ENCODE results near the gene E2F3. TPM values are rescaled to one million over a fixed set of nuclear protein-coding genes. Genes with fewer than 3 reads are reported as not detected.
"Not testable (repeated sequence)": the region's sequence is repeated elsewhere in the genome, so short reads cannot be mapped to it uniquely, and the experiment has no call there.

Gene E2F3
- total RNA-seq, 2 donors from 2014 or later: 6.5 to 12.4 TPM

DNA sequence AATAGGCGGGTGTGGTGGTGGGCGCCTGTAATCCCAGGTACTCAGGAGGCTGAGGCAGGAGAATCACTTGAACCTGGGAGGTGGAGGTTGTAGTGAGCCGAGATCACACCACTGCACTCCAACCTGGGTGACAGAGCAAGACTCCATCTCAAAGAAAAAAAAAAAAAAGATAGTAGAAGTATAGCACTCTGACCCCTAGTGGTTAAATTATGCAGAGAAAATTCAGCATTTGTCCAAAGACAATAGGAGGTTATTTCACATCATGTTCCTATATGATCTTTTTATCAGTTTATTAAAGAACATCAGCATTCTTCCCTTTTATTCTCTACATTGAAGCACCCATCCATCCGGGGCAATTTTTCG lies 127.4 kb downstream of the E2F3 start:
- TF ChIP-seq, protein P1, sequence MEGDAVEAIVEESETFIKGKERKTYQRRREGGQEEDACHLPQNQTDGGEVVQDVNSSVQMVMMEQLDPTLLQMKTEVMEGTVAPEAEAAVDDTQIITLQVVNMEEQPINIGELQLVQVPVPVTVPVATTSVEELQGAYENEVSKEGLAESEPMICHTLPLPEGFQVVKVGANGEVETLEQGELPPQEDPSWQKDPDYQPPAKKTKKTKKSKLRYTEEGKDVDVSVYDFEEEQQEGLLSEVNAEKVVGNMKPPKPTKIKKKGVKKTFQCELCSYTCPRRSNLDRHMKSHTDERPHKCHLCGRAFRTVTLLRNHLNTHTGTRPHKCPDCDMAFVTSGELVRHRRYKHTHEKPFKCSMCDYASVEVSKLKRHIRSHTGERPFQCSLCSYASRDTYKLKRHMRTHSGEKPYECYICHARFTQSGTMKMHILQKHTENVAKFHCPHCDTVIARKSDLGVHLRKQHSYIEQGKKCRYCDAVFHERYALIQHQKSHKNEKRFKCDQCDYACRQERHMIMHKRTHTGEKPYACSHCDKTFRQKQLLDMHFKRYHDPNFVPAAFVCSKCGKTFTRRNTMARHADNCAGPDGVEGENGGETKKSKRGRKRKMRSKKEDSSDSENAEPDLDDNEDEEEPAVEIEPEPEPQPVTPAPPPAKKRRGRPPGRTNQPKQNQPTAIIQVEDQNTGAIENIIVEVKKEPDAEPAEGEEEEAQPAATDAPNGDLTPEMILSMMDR (IDR thresholded peaks at IDR 0.05): peak; percentile 60
- H3K4me1 ChIP-seq (ENCODE audit: control insufficient read depth in 1 of 2, low read depth in 2 of 2): peaks cover 8 to 10% of the 10 kb centered on the region in 2 donors
- not testable (repeated sequence) for H3K9me3 ChIP-seq; DNase-seq (ENCODE audit: low spot score); H3K27ac ChIP-seq; H3K27me3 ChIP-seq (replicated peaks; ENCODE audit: insufficient read depth); H3K36me3 ChIP-seq
- H3K4me3 ChIP-seq: peak overlapping the region; percentile 46
- ATAC-seq (ENCODE audit: insufficient number of reproducible peaks, low FRiP score, low read depth): peak; percentile 63

DNA sequence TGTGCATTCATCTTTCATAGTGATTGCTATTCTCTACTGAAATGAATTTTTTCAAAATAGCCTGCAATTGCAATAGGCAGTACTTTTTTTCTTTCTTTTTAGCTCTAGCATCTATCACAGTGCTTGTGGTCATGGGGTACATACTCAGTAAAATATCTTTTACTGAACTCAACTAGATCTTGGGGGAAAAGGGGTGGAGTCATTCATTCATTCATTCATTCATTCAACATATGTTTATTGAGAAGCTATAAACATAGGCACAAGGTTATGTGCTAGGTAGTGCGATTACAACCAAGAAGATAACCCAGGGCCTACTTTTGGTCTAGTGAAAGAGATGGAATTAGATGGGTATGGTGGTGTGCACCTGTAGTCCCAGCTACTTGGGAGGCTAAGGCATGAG lies 131.2 kb downstream of the E2F3 start:
- no peaks in the 10 kb centered on the region for H3K36me3 ChIP-seq
- no peak overlapping the region for H3K4me3 ChIP-seq
- H3K27me3 ChIP-seq (replicated peaks; ENCODE audit: insufficient read depth): no peaks in the 10 kb centered on the region
- no peak overlapping the region for H3K27ac ChIP-seq
- ATAC-seq (ENCODE audit: insufficient number of reproducible peaks, low FRiP score, low read depth): no peak
- TF ChIP-seq, protein P1 (IDR thresholded peaks at IDR 0.05): no peak
- H3K4me1 ChIP-seq (ENCODE audit: control insufficient read depth in 1 of 2, low read depth in 2 of 2): peaks cover 14 to 39% of the 10 kb centered on the region in 2 donors
- DNase-seq (ENCODE audit: low spot score): no peak
- no peaks in the 10 kb centered on the region for H3K9me3 ChIP-seq

DNA sequence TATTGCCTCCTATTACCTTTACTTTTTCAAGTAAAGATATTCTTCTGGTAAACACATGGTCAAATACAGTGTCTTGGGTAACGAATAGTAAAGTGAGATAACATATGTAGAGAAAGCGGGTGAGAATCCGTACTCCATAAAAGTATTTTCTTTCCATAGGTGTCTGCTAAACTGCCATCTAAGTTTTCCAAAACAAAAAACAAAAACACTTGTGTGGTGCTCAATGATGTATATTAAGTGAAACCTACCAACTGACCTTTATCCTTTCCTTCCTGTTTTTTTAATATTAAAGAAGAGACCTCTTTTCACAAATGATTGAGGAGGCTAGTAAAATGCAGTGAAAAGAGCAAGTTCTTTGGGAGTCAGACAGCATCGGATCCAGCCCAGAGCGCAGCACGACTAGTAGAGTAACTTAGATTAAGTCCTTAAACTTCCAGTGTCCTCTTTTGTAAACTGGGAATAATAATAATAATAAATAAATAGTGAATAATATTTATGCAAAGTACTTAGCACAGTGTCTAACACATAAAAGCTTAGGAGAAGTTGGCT lies 132.1 kb downstream of the E2F3 start:
- TF ChIP-seq, protein P1 (IDR thresholded peaks at IDR 0.05): no peak
- peak overlapping the region; percentile 77 for H3K4me3 ChIP-seq
- H3K9me3 ChIP-seq: no peaks in the 10 kb centered on the region
- ATAC-seq (ENCODE audit: insufficient number of reproducible peaks, low FRiP score, low read depth) (no peak), DNase-seq (ENCODE audit: low spot score) (no peak)
- peaks cover 4% of the 10 kb centered on the region for H3K36me3 ChIP-seq
- H3K27me3 ChIP-seq (replicated peaks; ENCODE audit: insufficient read depth): no peaks in the 10 kb centered on the region
- H3K27ac ChIP-seq: peak overlapping the region in 1 of 2 donors; percentile 85
- H3K4me1 ChIP-seq (ENCODE audit: control insufficient read depth in 1 of 2, low read depth in 2 of 2): peaks cover 11 to 30% of the 10 kb centered on the region in 2 donors

DNA sequence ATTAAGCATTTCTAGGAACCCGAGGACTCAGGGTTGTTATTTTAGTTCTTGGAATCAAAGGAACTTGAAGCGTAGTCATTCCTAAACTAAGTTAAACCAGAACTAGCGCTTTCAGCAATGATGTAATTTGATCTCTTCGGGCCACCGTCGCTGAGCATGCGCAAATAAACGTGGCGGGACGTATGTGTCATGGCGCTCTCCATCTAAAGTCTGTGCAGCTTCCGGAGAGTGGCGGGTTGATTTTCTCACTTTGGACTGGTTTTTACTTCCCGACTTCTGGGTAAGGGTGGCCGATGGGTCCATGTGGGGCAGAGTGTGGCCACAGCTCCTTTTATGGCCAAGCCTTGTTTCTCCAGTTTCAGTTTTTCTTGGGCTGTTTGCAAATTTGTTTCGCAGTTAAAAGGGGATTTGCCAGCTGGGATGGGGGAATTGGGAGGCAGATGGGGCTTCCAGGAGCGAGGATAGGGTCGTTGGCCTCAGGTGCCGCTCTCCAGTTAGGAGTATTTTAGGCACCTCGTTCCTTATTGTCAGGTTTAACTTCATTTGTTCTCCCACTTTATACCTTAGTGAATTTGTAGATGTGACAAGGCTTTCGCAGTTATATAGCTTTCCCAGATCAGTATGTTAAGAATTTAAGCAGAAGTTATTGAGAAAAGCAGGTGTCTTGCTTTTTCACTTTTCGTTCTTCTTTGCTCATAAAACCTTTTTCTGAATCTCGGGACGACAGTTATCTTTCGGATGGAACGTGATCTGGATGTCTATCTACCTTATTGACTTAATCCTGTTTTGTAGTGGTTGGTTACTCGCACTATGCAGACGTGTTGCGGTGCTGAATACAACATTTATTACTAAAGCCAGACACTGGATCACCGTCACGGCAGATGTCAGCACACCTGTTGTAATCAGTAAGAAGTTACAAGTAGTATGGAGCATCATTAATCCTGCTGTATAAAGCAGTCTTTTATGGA lies 132.9 kb downstream of the E2F3 start, which contains the start of gene CDKAL1:
CDKAL1 (plus strand) TSS at position 163 of the 968 bp plus-strand sequence. CDS start 11,894 bp downstream, outside the sequence.
- DNase-seq (ENCODE audit: low spot score) (peak; percentile 66), ATAC-seq (ENCODE audit: insufficient number of reproducible peaks, low FRiP score, low read depth) (peak; percentile 38)
- TF ChIP-seq, protein P1 (IDR thresholded peaks at IDR 0.05): no peak
- Histone ChIP-seq H3K4me3 (peak within 1 kb of the TSS; percentile 77), H3K4me1 (ENCODE audit: control insufficient read depth in 1 of 2, low read depth in 2 of 2) (peaks cover 10 to 29% of the 10 kb centered on the region in 2 donors), H3K27ac (peak within 1 kb of the TSS; percentile 85 to 86), H3K36me3 (peaks cover 4% of the 10 kb centered on the region), H3K9me3 (no peaks in the 10 kb centered on the region), H3K27me3 (replicated peaks; ENCODE audit: insufficient read depth) (no peaks in the 10 kb centered on the region)

DNA sequence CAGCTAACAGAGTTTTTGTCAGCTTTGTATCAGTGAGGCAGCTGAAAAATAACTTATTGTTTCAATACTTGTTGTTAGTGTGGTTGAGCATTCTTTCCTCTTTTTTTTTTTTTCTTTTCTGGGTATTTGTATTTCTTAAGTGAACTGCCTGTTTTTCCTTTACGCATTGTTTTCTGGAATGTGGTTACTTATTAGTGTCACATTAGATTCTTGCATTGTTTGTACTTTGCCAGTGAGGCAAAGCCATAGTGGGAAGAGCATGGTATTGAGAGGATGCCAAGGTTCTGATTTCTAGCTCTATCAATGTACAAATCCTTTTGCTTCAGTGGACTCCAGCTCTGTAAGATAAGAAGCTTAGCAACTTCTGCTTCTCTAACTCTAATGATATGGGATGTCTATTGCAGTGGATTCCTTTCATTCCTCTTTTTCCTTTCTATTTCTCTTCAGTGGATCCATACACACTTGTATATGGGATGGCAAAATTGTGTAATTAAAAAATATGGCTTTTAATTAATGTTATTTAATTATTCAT lies 136.5 kb downstream of the E2F3 start:
- no peak overlapping the region for H3K4me3 ChIP-seq
- H3K27ac ChIP-seq: no peak overlapping the region
- H3K27me3 ChIP-seq (replicated peaks; ENCODE audit: insufficient read depth): no peaks in the 10 kb centered on the region
- TF ChIP-seq, protein P1 (IDR thresholded peaks at IDR 0.05): no peak
- H3K36me3 ChIP-seq: peaks cover 12% of the 10 kb centered on the region
- DNase-seq (ENCODE audit: low spot score): no peak
- peaks cover 10 to 29% of the 10 kb centered on the region in 2 donors for H3K4me1 ChIP-seq (ENCODE audit: control insufficient read depth in 1 of 2, low read depth in 2 of 2)
- H3K9me3 ChIP-seq: no peaks in the 10 kb centered on the region
- no peak for ATAC-seq (ENCODE audit: insufficient number of reproducible peaks, low FRiP score, low read depth)
